SW480 (cell line): ENCODE data around the gene GALNT13.

Experiments used
- DNase-seq: peaks from one replicate; pipeline ENCODE4 v3.0.0-alpha.2; 2016; ENCODE audit warnings: low spot score

GALNT13 gene

GRCh38 chr2:154228566-154229280 is 357.0 kb downstream of the GALNT13 start:
- DNase-seq, result no peak

DNA sequence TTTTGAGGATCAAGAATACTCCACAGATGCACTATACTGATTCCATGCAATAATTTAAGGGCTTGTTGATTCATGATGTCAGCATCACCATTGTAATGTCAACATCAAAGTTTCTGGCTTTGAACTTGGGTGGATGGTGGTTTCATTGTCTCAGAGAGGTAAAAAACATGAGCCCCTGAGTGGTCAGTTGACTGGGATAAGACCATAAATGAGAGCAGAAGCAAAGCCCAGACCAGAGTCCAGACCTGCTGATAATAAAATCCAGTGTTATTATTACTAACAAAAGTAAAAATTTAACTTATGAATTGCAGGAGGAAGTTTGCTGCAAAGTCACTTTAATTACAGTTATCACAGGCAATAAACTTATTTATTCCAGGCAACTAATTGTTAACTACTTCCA is 358.2 kb downstream of the GALNT13 start:
- no peak for DNase-seq

- DNase-seq, result no peak
These were observed 359.3 kb downstream of the GALNT13 start for GRCh38 chr2:154231021-154231420.

GRCh38 chr2:154233231-154233630 is 361.5 kb downstream of the GALNT13 start:
- no peak for DNase-seq

- no peak for DNase-seq
These were observed 366.5 kb downstream of the GALNT13 start for GRCh38 chr2:154238252-154238651.

GRCh38 chr2:154240316-154240715 is 368.6 kb downstream of the GALNT13 start:
- no peak for DNase-seq

GRCh38 chr2:154240921-154241379 is 369.2 kb downstream of the GALNT13 start:
- DNase-seq, result no peak

GRCh38 chr2:154242687-154243086 is 371.0 kb downstream of the GALNT13 start:
- no peak for DNase-seq

GRCh38 chr2:154243685-154244084 is 372.0 kb downstream of the GALNT13 start:
- no peak for DNase-seq

GRCh38 chr2:154244932-154245331 is 373.2 kb downstream of the GALNT13 start:
- no peak for DNase-seq

DNA sequence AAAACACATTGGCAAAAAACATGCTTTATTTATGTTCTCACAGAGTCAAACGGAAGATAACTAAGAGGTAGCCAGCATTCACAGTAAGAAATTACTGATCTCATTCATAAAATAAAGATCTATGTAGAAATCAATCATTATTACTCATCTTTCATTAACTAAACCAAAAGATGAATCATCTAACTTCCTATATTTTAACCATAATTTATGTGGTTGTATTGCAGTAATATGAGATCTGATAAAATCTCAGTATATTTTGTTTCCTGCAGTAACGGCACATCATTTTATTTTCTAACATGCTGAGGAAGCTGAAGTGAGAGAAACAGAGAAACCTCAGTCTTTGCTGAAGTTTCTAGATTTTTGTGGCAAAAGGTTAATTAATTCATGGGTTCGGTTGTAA is 375.8 kb downstream of the GALNT13 start:
- DNase-seq, result no peak

GRCh38 chr2:154256136-154256535 is 384.4 kb downstream of the GALNT13 start:
- DNase-seq, result no peak

DNA sequence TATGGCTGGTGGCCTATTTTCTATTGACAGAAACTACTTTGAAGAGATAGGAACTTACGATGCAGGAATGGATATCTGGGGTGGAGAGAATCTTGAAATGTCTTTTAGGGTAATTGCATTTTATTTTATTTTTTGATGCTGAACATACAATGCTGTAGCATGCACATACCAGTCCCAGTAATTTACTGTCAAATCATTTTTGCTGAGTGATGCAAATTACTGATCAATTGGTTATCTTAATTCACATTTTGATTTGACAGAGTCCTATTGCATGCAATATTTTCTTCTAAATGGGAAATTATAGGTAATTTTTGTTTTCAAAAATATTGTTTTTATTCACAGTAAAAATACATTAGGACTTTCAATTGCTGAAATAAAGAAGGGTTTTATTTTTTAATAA is 387.3 kb downstream of the GALNT13 start:
- no peak for DNase-seq

GRCh38 chr2:154261473-154262027 is 389.8 kb downstream of the GALNT13 start:
- no peak for DNase-seq

GRCh38 chr2:154263206-154263605 is 391.5 kb downstream of the GALNT13 start:
- DNase-seq, result no peak

DNA sequence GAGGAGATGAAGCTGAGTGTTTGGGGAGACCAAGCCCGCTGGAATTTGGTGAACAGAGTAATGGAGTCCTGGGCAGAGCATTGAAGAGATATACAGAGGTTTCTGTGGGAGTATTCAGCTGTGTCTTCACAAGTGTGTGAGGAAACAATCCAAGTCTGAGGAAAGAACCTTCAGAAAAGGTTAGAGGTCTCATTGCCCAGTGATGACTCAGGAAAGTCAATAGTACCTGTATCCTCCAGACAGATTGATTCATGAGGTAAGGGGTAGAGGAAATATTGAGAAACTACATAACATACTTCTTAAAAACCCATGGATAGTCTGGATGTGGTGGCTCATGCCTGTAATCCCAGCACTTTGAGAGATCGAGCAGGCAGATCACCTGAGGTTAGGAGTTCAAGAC is 392.3 kb downstream of the GALNT13 start:
- no peak for DNase-seq

DNA sequence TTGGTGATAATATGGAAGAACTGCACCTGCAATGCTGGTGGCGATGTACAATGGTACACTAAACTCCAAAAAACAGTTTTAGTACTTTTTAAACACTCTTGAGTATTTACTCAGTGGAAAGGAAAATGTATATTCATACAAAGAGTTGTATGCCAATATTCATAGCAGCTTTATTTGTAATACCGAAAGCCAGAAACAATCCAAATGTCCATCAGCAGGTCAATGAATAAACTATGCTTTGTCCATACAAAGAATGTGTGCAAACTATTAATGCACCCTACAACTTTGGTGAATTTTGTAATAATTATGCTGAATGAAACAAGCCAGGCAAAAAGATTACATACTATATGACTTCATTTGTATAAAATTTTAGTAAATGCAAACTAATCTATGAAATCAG is 396.3 kb downstream of the GALNT13 start:
- no peak for DNase-seq

- no peak for DNase-seq
These were observed 408.8 kb downstream of the GALNT13 start for GRCh38 chr2:154280543-154280942.

DNA sequence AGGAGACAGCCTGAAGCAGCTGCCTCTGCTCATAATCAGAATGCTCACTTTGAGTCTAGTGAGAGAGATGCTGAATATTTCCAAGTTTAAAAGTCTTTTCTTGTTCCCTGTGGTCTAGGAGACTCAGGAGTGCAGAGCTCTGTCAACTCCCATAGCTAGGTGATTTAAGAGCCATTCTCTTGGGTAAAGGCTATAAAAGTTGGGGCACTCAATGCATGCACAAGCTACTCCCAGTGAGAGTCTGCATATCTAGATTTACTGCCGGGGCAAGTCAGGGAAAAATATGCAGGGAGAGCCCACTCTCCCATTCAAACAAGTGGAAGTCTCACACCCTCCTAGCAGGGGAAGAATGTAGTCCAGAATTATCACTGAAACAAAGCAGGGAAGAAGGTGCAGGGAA is 418.1 kb downstream of the GALNT13 start:
- DNase-seq, result no peak

DNA sequence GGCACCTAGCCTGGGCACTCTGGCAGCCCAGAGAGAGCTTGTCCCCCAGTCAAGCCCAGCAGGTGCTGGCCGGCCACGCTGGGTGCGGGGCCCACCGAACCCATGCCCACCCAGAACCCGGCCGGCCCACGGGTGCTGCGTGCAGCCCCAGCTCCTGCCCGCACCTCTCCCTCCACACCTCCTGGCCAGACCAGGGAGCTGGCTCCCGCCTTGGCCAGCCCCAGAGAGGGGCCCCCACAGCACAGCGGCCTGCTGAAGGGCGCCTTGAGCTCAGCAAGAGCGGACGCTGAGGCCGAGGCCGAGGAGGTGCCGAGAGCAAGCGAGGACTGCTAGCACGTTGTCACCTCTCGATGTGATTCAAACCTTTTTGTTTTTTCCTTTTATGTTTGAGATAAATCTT is 419.8 kb downstream of the GALNT13 start:
- DNase-seq, result no peak

DNA sequence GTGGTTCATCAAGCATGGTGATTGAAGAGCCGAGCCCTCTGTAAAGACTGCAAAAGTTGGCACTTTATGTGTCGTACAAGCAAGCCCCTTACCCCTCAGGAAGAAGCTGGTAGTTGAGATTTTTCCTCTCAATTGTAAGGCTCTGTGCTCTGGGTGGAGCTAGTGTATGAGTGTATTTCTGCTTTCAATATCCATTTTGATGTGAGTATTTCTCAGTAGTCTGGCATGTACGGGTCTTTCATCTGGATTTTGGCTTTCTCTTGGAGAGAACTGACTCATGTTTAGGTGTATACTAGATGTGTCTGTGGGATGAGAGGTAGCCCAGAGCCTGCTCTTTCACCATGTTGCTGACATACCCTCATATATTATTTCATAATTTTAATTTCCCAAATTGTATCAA is 420.2 kb downstream of the GALNT13 start:
- DNase-seq, result no peak

DNA sequence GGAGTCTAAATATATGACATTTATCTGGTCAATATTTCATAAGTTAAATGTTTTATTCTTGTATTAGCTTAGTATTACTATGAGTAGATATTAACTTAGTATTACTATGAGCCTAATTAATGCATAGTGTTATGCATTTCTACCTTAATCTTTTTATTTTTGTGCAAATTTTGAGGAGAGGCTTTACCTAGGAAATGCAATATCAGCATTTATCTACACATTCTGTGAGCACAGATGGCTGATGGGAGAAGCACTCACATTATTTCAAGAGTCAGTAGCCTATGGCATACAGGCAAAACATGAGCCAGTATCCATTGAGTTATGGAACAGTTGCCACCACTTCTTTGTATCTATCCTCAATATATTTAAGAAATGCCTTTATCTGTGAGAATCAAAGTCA is 422.1 kb downstream of the GALNT13 start:
- no peak for DNase-seq

- DNase-seq, result no peak
These were observed 434.7 kb downstream of the GALNT13 start for GRCh38 chr2:154306266-154306970.
